Ascending aorta (tissue), 2 donors: Measurements from ENCODE around the gene TMEM220. TPM values are rescaled to one million over a fixed set of nuclear protein-coding genes. Genes with fewer than 3 reads are reported as not detected.
A peak's percentile ranks its signal among the peaks of the same experiment; 100 is the strongest.

Source experiments
- DNase-seq, 2 donors: peaks; one replicate each; pipeline ENCODE4 v3.0.0-alpha.2; 2019; ENCODE audit warnings: low spot score in 2 of 2
- H3K27ac ChIP-seq, 2 donors: fragments of 200-600 bp; sonication (generic); one replicate each; pipeline ENCODE4 v1.5.1; 2016 to 2017; ENCODE audit warnings: mild to moderate bottlenecking in 1 of 2
- H3K27me3 ChIP-seq: fragments of 200-600 bp; sonication (generic); one replicate; pipeline ENCODE4 v1.5.1; 2017
- H3K36me3 ChIP-seq, 2 donors: fragments of 200-600 bp; sonication (generic); one replicate each; pipeline ENCODE4 v1.5.1; 2016
- H3K4me1 ChIP-seq, 2 donors: fragments of 200-600 bp; sonication (generic); one replicate each; pipeline ENCODE4 v1.5.1; 2016 to 2017; ENCODE audit warnings: mild to moderate bottlenecking in 1 of 2
- H3K4me3 ChIP-seq, 2 donors: fragments of 200-600 bp; sonication (generic); one replicate each; pipeline ENCODE4 v1.5.1; 2016 to 2017; ENCODE audit warnings: mild to moderate bottlenecking in 1 of 2
- H3K9me3 ChIP-seq, 2 donors: fragments of 200-600 bp; sonication (generic); one replicate each; pipeline ENCODE4 v1.5.1; 2016
- intact Hi-C: fragments of 100-400 bp; cut with DNase I; formaldehyde crosslinking; loops from one replicate; pipeline ENCODE4 v1.15.1; 2023
- total RNA-seq: library from RNA; depleted of rRNA; stranded (reverse); fragments of >200 nt; gene quantifications from one replicate; pipeline ENCODE4 v1.1.0, GENCODE V29; 2016
- TF ChIP-seq, protein P1 (sequence below), 3 experiments: fragments of 200-600 bp in 2 of 3; fragments of 450-650 bp in 1 of 3; sonication (generic) in 2 of 3; IDR thresholded peaks; one replicate each; pipeline ENCODE4 v1.5.1; 2016 to 2019; ENCODE audit warnings: antibody characterized with exemption in 3 of 3, mild to moderate bottlenecking in 1 of 3, moderate library complexity in 1 of 3

Gene TMEM220
- total RNA-seq, 1 donor from 2014 or later, result 0.53 TPM

DNA sequence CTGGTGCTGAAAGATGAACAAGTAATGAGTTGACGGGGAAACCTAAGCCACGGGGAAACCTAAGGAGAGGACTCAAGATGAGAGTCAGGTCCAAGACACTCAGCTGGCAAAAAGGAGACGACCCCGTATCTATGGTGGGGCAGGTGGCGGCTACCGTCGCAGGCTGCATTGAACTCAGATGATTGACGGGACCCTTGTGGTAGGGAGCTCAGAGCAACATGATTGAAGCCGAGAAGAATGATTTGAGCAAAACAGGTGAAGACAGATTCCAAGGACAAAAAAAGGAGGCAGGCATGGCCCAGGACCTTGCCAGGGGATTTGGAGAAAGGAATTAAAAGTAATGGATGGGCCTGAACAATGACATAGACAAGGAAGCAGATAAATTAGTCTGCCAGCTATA, 65.3 kb downstream of the TMEM220 start:
- Histone ChIP-seq H3K4me3 (no peak overlapping the region), H3K4me1 (peaks cover 0 to 3% of the 10 kb centered on the region in 2 donors), H3K36me3 (no peaks in the 10 kb centered on the region), H3K9me3 (no peaks in the 10 kb centered on the region), H3K27me3 (no peaks in the 10 kb centered on the region), H3K27ac (no peak overlapping the region)
- peak in 1 of 2 donors; percentile 13 for DNase-seq
- intact Hi-C loops, result no loop called here
- TF ChIP-seq, protein P1, sequence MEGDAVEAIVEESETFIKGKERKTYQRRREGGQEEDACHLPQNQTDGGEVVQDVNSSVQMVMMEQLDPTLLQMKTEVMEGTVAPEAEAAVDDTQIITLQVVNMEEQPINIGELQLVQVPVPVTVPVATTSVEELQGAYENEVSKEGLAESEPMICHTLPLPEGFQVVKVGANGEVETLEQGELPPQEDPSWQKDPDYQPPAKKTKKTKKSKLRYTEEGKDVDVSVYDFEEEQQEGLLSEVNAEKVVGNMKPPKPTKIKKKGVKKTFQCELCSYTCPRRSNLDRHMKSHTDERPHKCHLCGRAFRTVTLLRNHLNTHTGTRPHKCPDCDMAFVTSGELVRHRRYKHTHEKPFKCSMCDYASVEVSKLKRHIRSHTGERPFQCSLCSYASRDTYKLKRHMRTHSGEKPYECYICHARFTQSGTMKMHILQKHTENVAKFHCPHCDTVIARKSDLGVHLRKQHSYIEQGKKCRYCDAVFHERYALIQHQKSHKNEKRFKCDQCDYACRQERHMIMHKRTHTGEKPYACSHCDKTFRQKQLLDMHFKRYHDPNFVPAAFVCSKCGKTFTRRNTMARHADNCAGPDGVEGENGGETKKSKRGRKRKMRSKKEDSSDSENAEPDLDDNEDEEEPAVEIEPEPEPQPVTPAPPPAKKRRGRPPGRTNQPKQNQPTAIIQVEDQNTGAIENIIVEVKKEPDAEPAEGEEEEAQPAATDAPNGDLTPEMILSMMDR (IDR thresholded peaks at IDR 0.05), result no peak

Other genes starting within 250 kb of the TMEM220 start
- not detected for gene MYH1, start 211.5 kb downstream of the TMEM220 start, total RNA-seq
- gene MYH2, start 180.4 kb downstream of the TMEM220 start, total RNA-seq, result not detected
- gene MYH3, start 72.7 kb downstream of the TMEM220 start, total RNA-seq, result 0.32 TPM
- 173 TPM for gene SCO1, start 32.5 kb downstream of the TMEM220 start, total RNA-seq
- not detected for gene ADPRM, start 32.4 kb downstream of the TMEM220 start, total RNA-seq
- gene TMEM238L, start 74.1 kb upstream of the TMEM220 start, total RNA-seq, result not detected
- gene PIRT, start 108.1 kb upstream of the TMEM220 start, total RNA-seq, result not detected